Stimulated activated CD8-positive, alpha-beta memory T cell treated with anti-CD3 and anti-CD28 coated beads, Interleukin-4, amount 100 ng/mL, for 48 hours (primary cell): ENCODE data around the gene DCAF8L2.
"Not testable (repeated sequence)": the region's sequence is repeated elsewhere in the genome, so short reads cannot be mapped to it uniquely, and the experiment has no call there.

ENCODE experiments used
- DNase-seq: peaks from one replicate; pipeline ENCODE4 v3.0.0-alpha.2; 2020

DCAF8L2 gene

DNA sequence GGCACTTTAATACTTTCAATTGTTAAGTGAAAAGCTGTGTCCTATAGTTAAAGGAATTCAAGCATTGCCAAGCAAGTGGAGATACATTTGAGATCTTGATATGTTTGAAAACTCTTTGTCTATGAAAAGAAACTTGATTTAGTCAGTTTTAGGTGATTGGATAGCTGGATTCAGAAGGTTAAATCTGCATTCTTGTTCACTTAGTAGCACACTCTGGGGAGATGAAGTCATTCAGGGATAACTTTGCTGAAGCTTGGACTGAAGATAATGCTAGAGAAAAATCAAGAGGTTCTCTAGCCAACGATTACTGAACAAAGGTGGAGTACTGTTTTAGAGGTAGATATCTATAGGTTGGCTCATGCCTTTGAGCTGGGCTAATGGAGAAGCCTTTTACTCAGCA, 90.6 kb downstream of the DCAF8L2 start:
- DNase-seq: no peak

DNA sequence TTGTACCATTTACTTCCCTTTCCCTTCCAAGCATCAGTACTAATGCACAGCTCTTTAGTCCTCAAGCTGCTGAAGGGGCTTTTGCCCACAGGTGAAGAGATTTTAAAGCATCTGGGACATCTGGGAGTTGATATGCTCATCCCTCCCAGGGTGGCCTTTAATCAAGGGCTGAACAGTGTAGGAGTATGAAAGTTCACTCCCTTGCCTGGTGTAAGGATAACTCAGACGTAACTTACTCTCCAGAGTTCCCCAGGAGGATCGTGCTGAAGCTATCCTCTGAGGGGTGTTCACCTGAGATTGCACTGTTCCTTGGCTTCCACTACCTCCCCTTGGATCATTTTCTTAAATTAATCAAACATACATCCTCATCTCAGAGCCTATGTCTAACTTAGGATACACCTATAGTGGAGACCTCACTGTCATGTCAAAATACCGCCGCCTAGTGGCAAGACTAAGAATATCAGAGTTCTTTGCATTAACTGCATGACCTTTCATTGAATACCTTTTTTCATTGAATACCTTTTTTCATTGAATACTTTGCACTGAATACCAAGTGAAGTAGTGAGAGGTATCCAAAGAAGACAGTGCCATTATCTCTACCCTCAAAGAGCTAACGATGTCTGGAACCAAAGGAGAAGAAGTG, 93.5 kb downstream of the DCAF8L2 start:
- peak; percentile 20 for DNase-seq

DNA sequence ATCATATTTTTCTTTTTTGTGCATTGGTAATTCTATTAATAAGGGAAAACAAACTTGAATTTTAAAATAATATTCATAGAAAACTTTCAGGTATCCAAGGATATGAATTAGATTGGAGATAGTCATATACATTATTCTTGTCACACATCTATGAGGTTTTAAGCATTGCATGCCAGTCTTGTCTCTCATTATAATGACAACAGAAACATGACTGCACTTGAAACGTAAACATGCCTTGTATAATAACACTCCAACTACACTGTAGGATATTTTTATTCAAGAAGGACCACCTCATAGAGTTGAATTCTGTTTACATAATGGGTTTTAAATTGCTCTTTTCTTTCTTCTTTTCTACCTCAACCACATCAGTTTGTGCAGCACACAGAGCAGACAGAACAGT, 104.5 kb downstream of the DCAF8L2 start:
- no peak for DNase-seq

DNA sequence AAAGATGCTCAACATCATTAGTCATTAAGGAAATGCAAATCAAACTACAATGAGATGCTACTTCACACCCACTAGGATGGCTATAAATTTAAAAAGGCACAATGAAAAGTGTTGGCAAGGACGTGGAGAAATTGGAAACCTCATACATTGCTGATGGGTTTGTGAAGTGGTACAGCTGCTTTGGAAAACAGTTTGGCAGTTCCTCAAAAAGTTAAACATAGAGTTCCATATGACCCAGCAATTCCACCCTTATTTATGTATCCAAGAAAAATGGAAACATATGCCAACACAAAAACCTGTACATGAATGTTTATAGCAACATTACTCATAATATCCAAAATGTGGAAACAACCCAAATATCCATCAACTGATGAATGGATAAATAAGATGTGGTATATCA, 116.4 kb downstream of the DCAF8L2 start:
- no peak for DNase-seq

DNA sequence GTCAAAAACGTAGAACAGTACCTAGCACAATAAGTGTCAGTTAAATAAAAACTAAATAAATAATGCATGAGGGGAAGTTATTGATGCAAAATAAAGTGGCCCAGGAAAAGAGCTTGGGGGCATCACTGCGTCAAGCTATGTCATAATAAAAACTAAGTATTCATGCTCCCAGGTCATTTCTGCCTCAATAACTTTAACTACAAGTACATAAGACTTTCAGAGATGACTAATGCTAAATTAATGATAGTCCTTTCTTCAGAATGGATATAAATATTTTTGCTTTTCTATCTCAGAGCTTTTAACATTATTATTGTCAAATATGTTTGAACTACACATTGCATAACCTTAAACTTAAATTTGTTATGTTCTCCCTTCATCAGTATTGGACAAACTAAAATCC, 125.5 kb downstream of the DCAF8L2 start:
- DNase-seq: no peak

DNA sequence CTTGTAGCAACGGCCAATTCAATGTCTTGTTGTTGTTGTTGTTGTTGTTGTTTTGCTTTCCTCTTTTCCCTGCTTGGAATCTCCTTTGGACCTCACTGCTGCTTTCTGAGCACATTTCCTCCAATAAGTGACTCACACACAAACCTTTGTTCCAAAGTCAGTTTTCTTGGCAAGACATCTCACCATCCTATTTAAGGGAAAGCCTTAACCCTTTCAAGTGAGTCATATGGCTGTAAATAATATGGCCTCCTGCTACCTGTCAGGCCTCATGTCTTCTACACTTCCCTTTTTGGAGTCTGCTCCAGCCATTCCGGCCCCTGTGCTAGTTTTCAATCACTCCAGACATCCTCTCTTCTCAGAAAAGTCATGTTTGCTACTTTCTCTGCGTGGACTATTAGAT, 138.1 kb downstream of the DCAF8L2 start:
- no peak for DNase-seq

DNA sequence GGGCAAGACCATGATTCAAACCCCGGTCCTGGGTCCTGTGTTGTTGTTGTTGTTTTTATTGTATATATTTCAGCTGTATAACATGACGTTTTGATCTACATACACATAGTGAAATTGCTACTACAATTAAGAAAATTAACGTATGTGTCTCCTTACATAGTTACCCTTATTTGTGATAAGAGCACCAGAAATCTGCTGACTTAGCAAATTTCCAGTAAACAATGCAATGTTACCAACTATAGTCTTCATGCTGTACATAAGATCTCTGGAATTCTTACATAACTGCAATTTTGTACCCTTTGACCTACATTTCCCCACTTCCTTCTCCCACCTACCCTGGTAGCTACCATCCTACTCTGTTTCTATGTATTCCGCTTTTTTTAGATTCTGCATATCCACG, 141.8 kb downstream of the DCAF8L2 start:
- DNase-seq: no peak

DNA sequence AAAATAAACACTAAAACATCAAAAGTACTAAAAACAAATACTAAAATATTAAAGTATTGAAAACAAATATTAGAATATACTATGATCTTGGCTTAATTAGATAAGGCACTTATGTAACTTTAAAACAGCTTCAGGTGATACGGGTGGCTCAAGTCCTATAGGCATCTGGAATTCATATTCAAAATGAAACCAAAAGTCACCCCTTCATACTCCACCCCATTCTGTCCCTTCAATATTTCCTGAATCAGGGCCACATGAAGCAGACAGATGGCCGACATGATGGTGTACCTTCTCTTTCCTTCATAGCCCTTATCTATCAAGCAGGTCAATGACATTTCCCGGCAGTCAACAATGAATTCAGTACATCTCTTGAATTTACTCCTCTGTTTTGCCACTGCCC, 145.8 kb downstream of the DCAF8L2 start:
- DNase-seq: no peak

DNA sequence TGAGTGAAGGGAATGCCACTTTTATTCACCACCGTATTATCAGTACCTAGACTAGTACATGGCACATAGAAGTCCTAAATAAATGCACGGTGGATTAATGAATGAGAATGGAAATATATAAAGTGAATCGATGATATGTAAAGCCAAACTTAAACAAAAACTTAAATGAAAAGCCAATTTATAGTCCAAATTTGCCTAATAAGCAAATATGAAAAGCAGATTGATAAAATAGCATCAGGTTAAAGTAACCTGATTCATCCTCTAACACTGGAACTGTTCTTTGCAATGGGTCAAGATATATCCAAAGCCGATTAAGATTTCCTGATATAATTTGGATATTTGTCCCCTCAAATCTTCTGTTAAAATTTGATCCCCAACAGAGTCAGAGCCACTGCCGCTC, 150.8 kb downstream of the DCAF8L2 start:
- no peak for DNase-seq

DNA sequence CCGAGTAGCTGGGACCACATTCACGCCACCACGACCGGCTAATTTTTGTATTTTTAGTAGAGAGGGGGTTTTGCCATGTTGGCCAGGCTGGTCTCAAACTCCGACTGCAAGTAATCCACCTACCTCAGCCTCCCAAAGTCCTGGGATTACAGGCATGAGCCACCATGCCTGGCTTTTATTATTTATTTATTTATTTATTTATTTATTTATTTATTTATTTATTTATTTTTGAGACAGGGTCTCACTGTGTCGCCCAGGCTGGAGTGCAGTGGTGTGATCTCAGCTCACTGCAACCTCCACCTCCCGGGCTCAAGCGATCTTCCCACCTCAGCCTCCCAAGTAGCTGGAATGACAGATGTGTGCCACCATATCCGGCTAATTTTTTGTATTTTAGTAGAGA, 153.4 kb downstream of the DCAF8L2 start:
- not testable (repeated sequence) for DNase-seq

DNA sequence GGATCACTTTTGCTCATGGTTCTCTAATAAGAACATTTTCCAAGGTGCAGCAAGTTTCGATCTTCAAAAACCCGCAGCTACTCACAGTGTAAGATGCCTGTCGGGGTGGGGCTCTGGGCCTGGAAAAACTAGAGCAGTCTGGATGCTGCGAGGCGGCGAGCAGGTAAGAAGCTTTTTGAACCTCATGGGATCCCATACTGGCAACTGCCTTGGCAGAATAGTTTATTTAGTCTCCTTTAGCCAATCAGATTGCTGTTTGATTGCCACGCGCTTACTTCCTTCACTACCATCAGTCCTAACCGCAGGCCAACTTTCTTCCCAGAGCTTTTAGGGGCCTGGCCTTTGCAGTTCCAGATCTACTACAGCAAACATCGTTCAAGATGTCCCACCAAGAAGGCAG, 156.4 kb downstream of the DCAF8L2 start:
- DNase-seq: no peak

DNA sequence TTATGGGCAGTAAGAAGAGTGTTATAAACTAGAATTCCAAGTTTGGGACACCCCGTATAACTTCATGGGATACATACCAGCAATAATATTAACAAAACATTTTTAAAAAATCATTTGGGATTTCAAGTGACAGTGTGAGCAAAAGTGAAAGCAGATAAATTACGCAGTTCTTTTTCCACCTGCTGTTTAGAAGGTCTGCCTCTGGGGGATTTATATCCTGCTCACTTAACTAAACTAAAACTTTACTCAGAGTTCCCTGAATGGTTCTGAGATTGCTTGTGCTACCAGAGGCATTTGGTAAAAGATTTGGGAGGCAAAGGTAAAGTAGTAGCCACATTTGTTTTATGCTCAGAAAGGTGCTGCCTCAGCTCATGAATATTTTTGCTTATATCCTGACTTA, 160.2 kb downstream of the DCAF8L2 start:
- not testable (repeated sequence) for DNase-seq

DNA sequence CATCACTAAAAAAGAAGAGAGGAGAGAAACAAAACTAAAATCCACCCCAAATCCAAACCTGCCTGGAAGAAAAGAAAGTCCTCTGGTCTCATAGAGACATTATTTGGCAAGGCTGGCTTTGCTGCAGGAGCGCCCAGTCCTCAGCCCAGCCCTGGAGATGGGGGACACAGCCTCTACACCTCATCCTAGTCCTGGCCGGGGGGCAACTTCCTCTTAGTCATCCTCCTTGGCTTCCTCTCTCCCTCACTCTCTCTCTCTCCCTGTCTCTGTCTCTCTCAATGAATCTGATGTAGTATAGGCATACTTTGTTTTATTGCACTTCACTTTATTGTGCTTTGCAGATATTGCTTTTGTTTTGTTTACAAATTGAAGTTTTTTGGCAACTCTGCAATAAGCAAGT, 161.8 kb downstream of the DCAF8L2 start:
- DNase-seq: no peak

DNA sequence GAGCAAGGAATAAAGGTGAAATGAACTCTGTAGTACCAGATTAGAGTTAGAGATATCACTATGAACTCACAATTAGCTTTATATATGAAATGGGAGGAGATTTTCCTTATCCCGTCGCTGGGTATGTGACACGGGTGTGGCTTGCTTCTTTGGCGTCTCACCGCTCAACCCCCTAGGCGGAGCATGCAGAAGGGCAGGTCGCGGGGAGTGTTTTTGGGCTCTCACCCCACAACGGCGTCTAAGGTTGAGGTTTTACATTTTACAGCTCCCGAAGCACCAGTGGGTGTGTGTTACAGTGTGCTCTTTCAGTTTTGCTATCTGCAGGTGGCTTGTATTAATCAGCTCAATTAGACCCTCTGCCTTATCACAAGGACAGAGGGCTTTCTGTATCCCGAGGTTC, 175.6 kb downstream of the DCAF8L2 start:
- no peak for DNase-seq

DNA sequence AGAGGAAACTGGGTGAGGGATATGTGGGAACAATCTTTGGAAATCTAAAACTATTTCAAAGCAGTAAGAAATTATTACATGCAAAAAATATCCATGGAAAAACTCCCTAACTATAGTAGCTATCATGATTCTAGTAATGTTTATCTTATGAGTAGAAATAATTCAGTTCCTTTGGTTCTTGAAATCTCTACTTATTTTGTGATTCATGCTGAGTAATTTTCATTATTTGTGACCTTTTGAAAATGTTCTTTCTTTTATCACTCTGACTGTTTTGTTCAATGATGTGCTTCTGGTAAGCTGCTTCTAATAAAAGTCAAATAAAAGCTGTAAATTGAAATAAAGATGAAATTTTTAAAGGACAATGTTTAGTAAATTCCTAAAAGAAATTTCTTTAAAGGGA, 177.2 kb downstream of the DCAF8L2 start:
- no peak for DNase-seq

DNA sequence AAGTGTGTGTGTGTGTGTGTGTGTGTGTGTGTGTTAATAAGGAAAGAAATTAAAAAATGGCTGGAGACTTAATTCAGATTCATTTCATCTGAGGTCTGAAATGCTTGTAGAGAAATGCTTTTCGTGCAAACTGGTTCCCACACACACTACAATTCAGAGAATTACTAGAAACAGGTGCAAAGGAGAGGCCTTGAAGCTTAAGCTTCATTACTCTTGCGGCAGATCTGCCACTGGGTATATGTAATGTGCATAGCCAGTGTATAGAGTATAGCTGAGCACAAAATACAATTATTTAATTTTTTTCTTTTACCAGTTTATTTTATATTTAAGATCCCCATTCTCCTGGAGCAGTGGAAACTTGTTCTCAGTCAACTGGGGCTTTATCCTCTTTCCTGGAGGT, 185.8 kb downstream of the DCAF8L2 start:
- DNase-seq: no peak

DNA sequence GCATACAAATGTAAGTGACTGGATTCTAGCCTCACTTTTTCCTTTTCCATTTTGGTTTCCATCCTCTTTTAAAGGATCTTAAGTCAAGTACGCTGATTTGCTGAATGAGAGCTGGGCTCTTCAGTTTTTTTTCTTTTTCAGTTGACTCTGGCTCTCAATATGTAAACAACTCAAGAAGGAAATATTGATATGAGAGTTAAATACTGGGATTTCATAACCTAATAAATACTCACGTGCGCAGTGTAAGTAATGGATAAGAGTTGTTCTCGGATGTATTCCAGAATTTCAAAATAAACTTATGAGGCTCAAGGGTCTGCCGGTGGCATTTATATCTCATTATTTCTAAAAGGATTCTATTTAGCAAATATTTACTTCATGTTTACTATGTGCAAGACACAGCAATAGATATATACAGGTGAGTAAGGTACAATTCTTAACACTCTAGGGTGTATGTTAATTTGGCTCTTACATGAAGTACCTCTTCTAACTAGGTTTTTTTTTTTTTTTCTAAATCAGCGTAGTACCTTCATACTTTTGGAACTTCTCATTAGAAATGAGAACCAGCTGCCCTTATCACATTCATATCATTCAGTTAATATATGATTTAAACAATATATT, 206.6 kb downstream of the DCAF8L2 start:
- DNase-seq: no peak

DNA sequence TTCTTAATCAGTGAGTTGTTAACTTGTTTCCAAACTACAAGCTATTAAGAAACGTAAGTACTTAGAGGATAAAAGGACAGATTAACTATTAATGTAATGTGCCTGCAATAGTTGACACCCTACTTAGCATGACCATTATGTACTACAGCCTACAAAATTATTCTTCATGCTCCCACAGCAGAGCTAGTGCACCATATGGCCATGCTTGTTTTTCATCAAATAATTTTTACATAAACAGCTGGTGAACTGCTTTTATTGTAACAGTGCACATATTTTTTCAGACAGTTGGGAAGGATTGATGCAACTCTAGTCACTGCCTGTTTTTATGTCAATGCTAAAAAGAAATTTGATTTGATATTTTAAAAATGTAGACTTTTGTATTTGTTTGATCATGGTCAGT, 207.4 kb downstream of the DCAF8L2 start:
- no peak for DNase-seq
